ENCODE data around the gene ZNF761. TPM values are rescaled to one million over a fixed set of nuclear protein-coding genes. Genes with fewer than 3 reads are reported as not detected.
"Not testable (repeated sequence)": the region's sequence is repeated elsewhere in the genome, so short reads cannot be mapped to it uniquely, and the experiment has no call there.

ZNF761 gene
- total RNA-seq, 1 experiment from 2014 or later, result 32.7 TPM

- not testable (repeated sequence) for H3K27ac ChIP-seq (ENCODE audit: insufficient read length, low read depth, low read length); H3T11ph ChIP-seq (ENCODE audit: low read length); H4K91ac ChIP-seq (ENCODE audit: insufficient read length, low read depth, low read length); H2AFZ ChIP-seq (ENCODE audit: low read length); H3K56ac ChIP-seq (ENCODE audit: insufficient read length, low read depth, low read length); H2BK15ac ChIP-seq (ENCODE audit: low read depth, low read length); H3K27me3 Mint-ChIP-seq (ENCODE audit: low read depth); H3K14ac ChIP-seq (ENCODE audit: insufficient read depth, low read length); H2BK20ac ChIP-seq (ENCODE audit: low read depth, low read length, poor library complexity, severe bottlenecking); H2AK5ac ChIP-seq (ENCODE audit: insufficient read length, low read length); H3K4me1 Mint-ChIP-seq; H3K4me2 ChIP-seq (ENCODE audit: insufficient read depth, insufficient read length, low read length); H3K23me2 ChIP-seq (ENCODE audit: insufficient read length, low read depth, low read length, poor library complexity, severe bottlenecking); H4K8ac ChIP-seq (replicated peaks; ENCODE audit: insufficient read length, low read depth, low read length); H3K79me1 ChIP-seq (ENCODE audit: insufficient read depth, low read depth, low read length, poor library complexity, severe bottlenecking); H4K20me1 ChIP-seq (ENCODE audit: control insufficient read depth, insufficient read depth, insufficient read length); H3K79me2 ChIP-seq (ENCODE audit: insufficient read depth, low read length); H3K18ac ChIP-seq (ENCODE audit: insufficient read length, low read depth, low read length); H2BK120ac ChIP-seq (ENCODE audit: low read depth, low read length, poor library complexity, severe bottlenecking); H3K9ac ChIP-seq (ENCODE audit: extremely low read depth, insufficient read length, low read length); H3K4me1 ChIP-seq (ENCODE audit: insufficient read depth, low read length); H3K4ac ChIP-seq (ENCODE audit: low read depth, low read length); H2BK5ac ChIP-seq (ENCODE audit: insufficient read length, low read length); H2BK12ac ChIP-seq (ENCODE audit: insufficient read length, low read depth, low read length); H3K27me3 ChIP-seq (ENCODE audit: insufficient read depth, low read length); H3K27ac Mint-ChIP-seq; H4K5ac ChIP-seq (ENCODE audit: insufficient read length, low read depth, low read length); DNase-seq; H3K23ac ChIP-seq (ENCODE audit: insufficient read length, low read depth, low read length); H3K4me3 Mint-ChIP-seq
- peaks cover 83 to 96% (median 91%) of the 10 kb centered on the region in 3 experiments for H3K36me3 Mint-ChIP-seq (ENCODE audit: insufficient read depth in 1 of 3, low read depth in 3 of 3)
- H3K9me3 Mint-ChIP-seq, result peaks cover 35 to 37% of the 10 kb centered on the region in 2 experiments
- WGBS (ENCODE audit: extremely low coverage, insufficient read length, low lambda C conversion rate), result no CpG with 5 or more reads among the region's 5 CpGs
- peaks cover 17% of the 10 kb centered on the region for H3K9me3 ChIP-seq (ENCODE audit: control insufficient read depth, low read depth, low read length)
These were observed 15.4 kb downstream of the ZNF761 start for GRCh38 chr19:53447196-53447595.

Measured in H9 (cell line).